Naive thymus-derived CD8-positive, alpha-beta T cell (primary cell): Measurements from ENCODE around the gene CYB5R4. TPM values are rescaled to one million over a fixed set of nuclear protein-coding genes. Genes with fewer than 3 reads are reported as not detected.

Experiments
- ATAC-seq, 2 donors: fragments of 150-1000 bp; cut with Tn5 transposase in 1 of 2; sonication (Bioruptor Pico), chemical (Tn5 transposase) in 1 of 2; 1 replicate in 1 of 2; 2 replicates in 1 of 2; pipeline ENCODE4 v1.10.0; 2021; ENCODE audit warnings: mild to moderate bottlenecking in 2 of 2, moderate library complexity in 2 of 2
- POLR2A ChIA-PET: fragments of 350-600 bp; sonication (Branson Sonifier 250); formaldehyde crosslinking; loops from one replicate; lab custom pipeline; 2021; ENCODE audit warnings: antibody characterized with exemption; lab: Charles Lee
- DNase-seq, 10 donors: peaks; one replicate each; pipeline versions ENCODE4 v3.0.0 to v3.0.0-alpha.2; 2020 to 2022
- H3K27ac Mint-ChIP-seq, 10 donors: one replicate each; pipeline ENCODE4 v1.8.0; 2020 to 2022; ENCODE audit warnings: mild to moderate bottlenecking in 10 of 10, mixed read lengths in 10 of 10, moderate library complexity in 4 of 10, inconsistent platforms in 1 of 10
- H3K27me3 Mint-ChIP-seq, 5 donors: one replicate each; pipeline ENCODE4 v1.8.0; 2021 to 2022; ENCODE audit warnings: mixed read lengths in 5 of 5
- H3K36me3 Mint-ChIP-seq, 3 donors: one replicate each; pipeline ENCODE4 v1.8.0; 2020 to 2022; ENCODE audit warnings: mixed read lengths in 3 of 3, mild to moderate bottlenecking in 2 of 3, inconsistent platforms in 1 of 3
- H3K4me1 Mint-ChIP-seq, 4 donors: one replicate each; pipeline ENCODE4 v1.8.0; 2021 to 2022; ENCODE audit warnings: mixed read lengths in 4 of 4
- H3K4me3 Mint-ChIP-seq, 10 donors: one replicate each; pipeline ENCODE4 v1.8.0; 2020 to 2022; ENCODE audit warnings: mild to moderate bottlenecking in 10 of 10, mixed read lengths in 10 of 10, moderate library complexity in 6 of 10, inconsistent platforms in 1 of 10
- H3K9me3 Mint-ChIP-seq, 9 donors: one replicate each; pipeline ENCODE4 v1.8.0; 2020 to 2022; ENCODE audit warnings: mixed read lengths in 9 of 9, mild to moderate bottlenecking in 3 of 9, inconsistent platforms in 1 of 9, moderate library complexity in 1 of 9
- polyA plus RNA-seq, 3 donors: library from polyadenylated mRNA; unstranded; fragments of 300-500 nt; fragmentation: Illumina TruSeq; gene quantifications; one replicate each; pipeline ENCODE4 v1.2.3, GENCODE V29; 2021
- total RNA-seq, 8 experiments: library from RNA in 2 of 8; stranded (reverse) in 2 of 8; gene quantifications; one replicate each; pipeline ENCODE4 v1.2.3 and lab custom pipeline; 2021 to 2026

Gene CYB5R4
- total and polyA plus RNA-seq, 5 experiments from 2014 or later: 17.2 to 32.5 (median 23.4) TPM

- no peak for ATAC-seq
- peaks cover 5 to 22% (median 7%) of the 10 kb centered on the region in 5 donors for H3K27me3 Mint-ChIP-seq
- H3K4me1 Mint-ChIP-seq: no peaks in the 10 kb centered on the region
- no peaks in the 10 kb centered on the region for H3K9me3 Mint-ChIP-seq
- no peak overlapping the region for H3K27ac Mint-ChIP-seq
- H3K36me3 Mint-ChIP-seq: no peaks in the 10 kb centered on the region
- no peak overlapping the region for H3K4me3 Mint-ChIP-seq
- DNase-seq: no peak
- POLR2A ChIA-PET: no interaction called here
These were observed 153.9 kb downstream of the CYB5R4 start for GRCh38 chr6:84013354-84013753.

DNA sequence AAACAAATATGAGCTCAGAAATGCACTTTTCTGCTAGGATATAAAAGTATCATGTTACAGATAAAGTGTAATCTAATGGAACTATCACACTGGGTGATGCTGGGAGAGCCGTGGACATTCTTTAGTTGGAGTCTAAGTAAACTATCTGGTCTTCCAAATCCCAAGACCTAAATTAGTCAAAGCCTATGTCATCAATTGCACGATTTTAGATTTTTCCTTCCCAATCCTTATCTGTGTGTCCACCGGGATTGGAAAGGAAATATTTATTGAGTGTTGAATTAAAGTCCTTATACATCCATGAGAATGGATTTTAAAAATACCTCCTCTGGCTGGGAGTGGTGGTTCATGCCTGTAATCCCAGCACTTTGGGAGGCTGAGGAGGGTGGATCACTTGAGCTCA is 154.4 kb downstream of the CYB5R4 start:
- Mint-ChIP-seq H3K4me1 (no peaks in the 10 kb centered on the region), H3K9me3 (no peaks in the 10 kb centered on the region), H3K4me3 (no peak overlapping the region), H3K36me3 (no peaks in the 10 kb centered on the region), H3K27me3 (peaks cover 6 to 22% (median 7%) of the 10 kb centered on the region in 5 donors), H3K27ac (no peak overlapping the region)
- no peak for DNase-seq
- POLR2A ChIA-PET: no interaction called here
- no peak for ATAC-seq

DNA sequence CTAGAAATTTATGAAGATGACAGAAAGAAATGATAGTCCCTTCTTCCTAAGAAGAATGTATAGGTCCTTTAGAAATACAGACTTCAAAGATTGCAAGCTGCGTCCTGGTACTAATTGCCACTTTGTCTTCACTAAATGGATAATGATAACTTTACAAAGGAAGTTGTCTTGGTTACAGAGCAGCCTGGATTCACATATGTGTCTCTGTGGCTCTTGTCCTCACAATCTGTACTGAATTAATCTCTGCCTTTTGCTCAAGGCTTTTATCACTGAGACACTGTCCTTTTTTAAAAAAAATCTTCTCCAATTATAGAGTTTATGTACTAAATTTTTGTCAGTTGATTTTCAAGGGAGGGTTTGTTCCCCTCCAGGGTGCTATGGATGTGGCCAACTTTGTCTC is 156.5 kb downstream of the CYB5R4 start:
- Mint-ChIP-seq H3K9me3 (no peaks in the 10 kb centered on the region), H3K4me1 (peaks cover 0 to 2% (median 0%) of the 10 kb centered on the region in 4 donors), H3K36me3 (no peaks in the 10 kb centered on the region), H3K27me3 (peaks cover 0 to 8% (median 6%) of the 10 kb centered on the region in 5 donors), H3K4me3 (no peak overlapping the region), H3K27ac (no peak overlapping the region)
- POLR2A ChIA-PET: no interaction called here
- no peak for DNase-seq
- no peak for ATAC-seq

Other genes with a start within 250 kb of the CYB5R4 start
- gene SNAP91, start 150.6 kb upstream of the CYB5R4 start, total RNA-seq: not detected
- not detected for gene SNAP91, start 150.6 kb upstream of the CYB5R4 start, polyA plus RNA-seq
- not detected for gene RIPPLY2, start 6.3 kb upstream of the CYB5R4 start, total RNA-seq
- not detected for gene RIPPLY2, start 6.3 kb upstream of the CYB5R4 start, polyA plus RNA-seq
- gene MRAP2, start 174.1 kb downstream of the CYB5R4 start, total RNA-seq: not detected
- not detected for gene MRAP2, start 174.1 kb downstream of the CYB5R4 start, polyA plus RNA-seq